NCI-H2196 treated with DMSO at 0.1 percent for 48 hours (cell line): ENCODE measurements around the gene TNFRSF8.

Experiments
- DNase-seq: peaks from one replicate; lab custom pipeline; 2025; ENCODE audit not compliant: unreplicated experiment; lab: John Stamatoyannopoulos, UW

Gene TNFRSF8

GRCh38 chr1:12113433-12114339 lies 50.6 kb downstream of the TNFRSF8 start:
- DNase-seq = peak; percentile 7

GRCh38 chr1:12114340-12114683 lies 51.2 kb downstream of the TNFRSF8 start:
- no peak for DNase-seq

- no peak for DNase-seq
Observed at GRCh38 chr1:12114916-12115315, 51.8 kb downstream of the TNFRSF8 start.

GRCh38 chr1:12121212-12122003 lies 58.3 kb downstream of the TNFRSF8 start:
- no peak for DNase-seq

- DNase-seq = no peak
Observed at GRCh38 chr1:12123172-12123571, 60.1 kb downstream of the TNFRSF8 start.

GRCh38 chr1:12124693-12125421 lies 61.8 kb downstream of the TNFRSF8 start:
- peak; percentile 16 for DNase-seq

GRCh38 chr1:12125422-12126355 lies 62.6 kb downstream of the TNFRSF8 start:
- no peak for DNase-seq

- DNase-seq = no peak
Observed at GRCh38 chr1:12126781-12127180, 63.7 kb downstream of the TNFRSF8 start.

GRCh38 chr1:12127206-12127810 lies 64.2 kb downstream of the TNFRSF8 start:
- no peak for DNase-seq

- DNase-seq = no peak
Observed at GRCh38 chr1:12128120-12128519, 65.0 kb downstream of the TNFRSF8 start.

GRCh38 chr1:12129624-12130023 lies 66.5 kb downstream of the TNFRSF8 start:
- DNase-seq = no peak

GRCh38 chr1:12130466-12131130 lies 67.5 kb downstream of the TNFRSF8 start:
- DNase-seq = no peak

- no peak for DNase-seq
Observed at GRCh38 chr1:12132078-12132477, 69.0 kb downstream of the TNFRSF8 start.

- no peak for DNase-seq
Observed at GRCh38 chr1:12134716-12135115, 71.6 kb downstream of the TNFRSF8 start.

- no peak for DNase-seq
Observed at GRCh38 chr1:12135612-12136011, 72.5 kb downstream of the TNFRSF8 start.

GRCh38 chr1:12136916-12137610 lies 74.0 kb downstream of the TNFRSF8 start:
- no peak for DNase-seq

- DNase-seq = no peak
Observed at GRCh38 chr1:12138196-12139168, 75.4 kb downstream of the TNFRSF8 start.

- DNase-seq = no peak
Observed at GRCh38 chr1:12140016-12140415, 76.9 kb downstream of the TNFRSF8 start.
